H1 (cell line): ENCODE results near the gene PAPSS2. TPM values are rescaled to one million over a fixed set of nuclear protein-coding genes. Genes with fewer than 3 reads are reported as not detected.

Experiments used
- NRF1 ChIP-seq: IDR thresholded peaks from 2 replicates; pipeline ENCODE4 v1.6.1; 2011; ENCODE audit warnings: mild to moderate bottlenecking, low read depth, low read length, improper control_type of control experiment
- SUZ12 ChIP-seq: fragments of 200-600 bp; sonication (generic); IDR thresholded peaks from 2 replicates; pipeline ENCODE4 v1.6.1; 2012; ENCODE audit warnings: mild to moderate bottlenecking, inconsistent platforms, low read length, moderate library complexity, mixed read lengths
- ZNF274 ChIP-seq: IDR thresholded peaks from 2 replicates; pipeline ENCODE4 v1.7.0; 2012; ENCODE audit warnings: low read length, borderline replicate concordance; ENCODE audit errors: extremely low read depth
- polyA plus RNA-seq, 7 experiments: library from polyadenylated mRNA; depleted of rRNA in 3 of 7; stranded (reverse) in 5 of 7; unstranded in 2 of 7; fragments of >200 nt in 5 of 7; fragments of 200-250 nt in 2 of 7; gene quantifications; 1 replicate in 5 of 7; 2 replicates in 1 of 7; 4 replicates in 1 of 7; pipeline versions ENCODE4 v1.2.1 to v1.2.3, GENCODE V29; 2011 to 2013; ENCODE audit warnings: missing spikeins in 2 of 7, mixed read lengths in 2 of 7
- total RNA-seq: library from RNA; stranded (reverse); fragmentation: NEBNext Ultra II Directional; extraction: Animal tissue kit (Norgen Biotek cat#: 25700); gene quantifications from 2 replicates; pipeline ENCODE4 v1.2.1, GENCODE V29; 2021
- TF ChIP-seq, protein P1 (sequence below): IDR thresholded peaks from 2 replicates; pipeline ENCODE4 v1.6.1; 2011; ENCODE audit warnings: low read length, improper control_type of control experiment

The PAPSS2 gene
- total and polyA plus RNA-seq, 2 of the 8 experiments (the other 6 are each of a cell fraction or from before 2014, with no cell fraction given), result 7.6 to 20.2 TPM

DNA sequence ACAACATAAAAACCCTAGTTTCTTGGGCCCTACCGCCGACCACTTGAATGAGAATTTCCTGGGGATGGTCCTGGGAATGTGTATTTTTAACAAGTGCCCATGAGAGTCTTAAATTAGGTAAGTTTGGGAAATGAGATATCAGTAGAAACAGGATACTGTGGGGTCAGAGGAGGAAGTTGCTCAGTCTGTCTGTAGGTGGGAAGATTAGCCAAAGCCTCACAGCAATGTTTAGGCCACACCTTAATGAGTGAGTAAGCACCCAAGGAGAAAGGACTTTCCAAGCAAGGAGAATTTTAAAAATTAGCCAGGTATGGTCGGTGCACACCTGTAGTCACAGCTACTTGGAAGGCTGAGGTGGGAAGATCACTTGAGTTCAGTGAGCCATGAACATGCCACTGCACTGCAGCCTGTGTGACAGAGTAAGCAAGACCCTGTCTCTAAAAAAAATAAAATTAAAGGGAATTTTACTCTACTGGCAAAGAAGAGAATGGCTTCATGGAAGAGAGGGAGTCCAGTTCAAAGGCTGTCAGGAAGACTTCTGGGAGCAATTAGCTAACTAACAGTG lies 31.9 kb downstream of the PAPSS2 start (continued):
- TF ChIP-seq, protein P1, sequence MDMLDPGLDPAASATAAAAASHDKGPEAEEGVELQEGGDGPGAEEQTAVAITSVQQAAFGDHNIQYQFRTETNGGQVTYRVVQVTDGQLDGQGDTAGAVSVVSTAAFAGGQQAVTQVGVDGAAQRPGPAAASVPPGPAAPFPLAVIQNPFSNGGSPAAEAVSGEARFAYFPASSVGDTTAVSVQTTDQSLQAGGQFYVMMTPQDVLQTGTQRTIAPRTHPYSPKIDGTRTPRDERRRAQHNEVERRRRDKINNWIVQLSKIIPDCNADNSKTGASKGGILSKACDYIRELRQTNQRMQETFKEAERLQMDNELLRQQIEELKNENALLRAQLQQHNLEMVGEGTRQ, result no peak
- TF ChIP-seq NRF1, result no peak
- no peak for TF ChIP-seq ZNF274
- no peak for TF ChIP-seq SUZ12
- TF ChIP-seq, all 59 proteins: peak for 0
